Breast epithelium (tissue), 4 donors: Measurements from ENCODE around the gene TANGO6. TPM values are rescaled to one million over a fixed set of nuclear protein-coding genes. Genes with fewer than 3 reads are reported as not detected.

Experiments used
- DNase-seq, 2 donors: peaks; one replicate each; pipeline ENCODE4 v3.0.0-alpha.2; 2019; ENCODE audit warnings: low spot score in 2 of 2
- H3K27ac ChIP-seq, 2 donors: fragments of 200-600 bp; sonication (generic) in 1 of 2; one replicate each; pipeline ENCODE4 v1.5.1; 2016 to 2019; ENCODE audit warnings: mild to moderate bottlenecking in 1 of 2
- H3K27me3 ChIP-seq, 2 donors: fragments of 200-600 bp; sonication (generic) in 1 of 2; one replicate each; pipeline versions ENCODE4 v1.5.1 to v1.6.0; 2017 to 2019; ENCODE audit warnings: control low read depth in 1 of 2, mild to moderate bottlenecking in 1 of 2
- H3K36me3 ChIP-seq: fragments of 200-600 bp; one replicate; pipeline ENCODE4 v1.5.1; 2019
- H3K4me1 ChIP-seq, 2 donors: fragments of 200-600 bp; sonication (generic); one replicate each; pipeline ENCODE4 v1.5.1; 2016 to 2019; ENCODE audit warnings: control low read depth in 1 of 2
- H3K4me3 ChIP-seq, 3 donors: fragments of 200-600 bp; sonication (generic); 1 replicate in 2 of 3; 2 replicates in 1 of 3; pipeline ENCODE4 v1.5.1; 2016 to 2019; ENCODE audit warnings: mild to moderate bottlenecking in 3 of 3, moderate library complexity in 2 of 3
- H3K9me3 ChIP-seq, 2 donors: fragments of 200-600 bp; sonication (generic) in 1 of 2; one replicate each; pipeline ENCODE4 v1.5.1; 2016 to 2019; ENCODE audit warnings: control low read depth in 1 of 2
- CTCF ChIP-seq, 3 donors: fragments of 450-650 bp; IDR thresholded peaks; one replicate each; pipeline ENCODE4 v1.5.1; 2016 to 2017; ENCODE audit warnings: antibody characterized with exemption in 3 of 3, mild to moderate bottlenecking in 3 of 3, moderate library complexity in 3 of 3
- POLR2A ChIP-seq: fragments of 450-650 bp; IDR thresholded peaks from one replicate; pipeline ENCODE4 v1.6.1; 2016; ENCODE audit warnings: antibody characterized with exemption, mild to moderate bottlenecking, moderate library complexity
- POLR2AphosphoS5 ChIP-seq, 3 donors: sonication (generic); formaldehyde crosslinking; IDR thresholded peaks; one replicate each; pipeline ENCODE4 v1.6.1; 2017; ENCODE audit warnings: antibody characterized with exemption in 3 of 3
- intact Hi-C: fragments of 100-400 bp; cut with DNase I; formaldehyde crosslinking; loops from one replicate; pipeline ENCODE4 v1.15.1; 2023; ENCODE audit warnings: low total_unique reads
- total RNA-seq, 3 donors: library from RNA; depleted of rRNA; stranded (reverse); fragments of >200 nt; gene quantifications; one replicate each; pipeline ENCODE4 v1.1.0, GENCODE V29; 2016

Gene TANGO6
- total RNA-seq, 3 donors from 2014 or later: 13.4 to 26.1 (median 24.6) TPM

- TF ChIP-seq CTCF (IDR thresholded peaks at IDR 0.05): no peak
- no peak for TF ChIP-seq POLR2AphosphoS5 (IDR thresholded peaks at IDR 0.05)
- no peak for TF ChIP-seq POLR2A
- no peak overlapping the region for H3K27ac ChIP-seq
- intact Hi-C loops: no loop called here
- H3K9me3 ChIP-seq: no peaks in the 10 kb centered on the region
- no peaks in the 10 kb centered on the region for H3K36me3 ChIP-seq
- no peaks in the 10 kb centered on the region for H3K4me1 ChIP-seq
- no peak overlapping the region for H3K4me3 ChIP-seq
- no peaks in the 10 kb centered on the region for H3K27me3 ChIP-seq
- no peak for DNase-seq
Measured at GRCh38 chr16:69064764-69065313, 221.5 kb downstream of the TANGO6 start.

- no peaks in the 10 kb centered on the region for H3K4me1 ChIP-seq
- H3K36me3 ChIP-seq: no peaks in the 10 kb centered on the region
- no peaks in the 10 kb centered on the region for H3K27me3 ChIP-seq
- H3K4me3 ChIP-seq: no peak overlapping the region
- H3K9me3 ChIP-seq: no peaks in the 10 kb centered on the region
- no peak overlapping the region for H3K27ac ChIP-seq
- intact Hi-C loops: no loop called here
- TF ChIP-seq CTCF (IDR thresholded peaks at IDR 0.05) (no peak), POLR2A (no peak), POLR2AphosphoS5 (IDR thresholded peaks at IDR 0.05) (no peak)
- DNase-seq: no peak
Measured at GRCh38 chr16:69069504-69069903, 226.2 kb downstream of the TANGO6 start.

- no peaks in the 10 kb centered on the region for H3K36me3 ChIP-seq
- H3K9me3 ChIP-seq: no peaks in the 10 kb centered on the region
- intact Hi-C loops: no loop called here
Measured at GRCh38 chr16:69071036-69071435, 227.7 kb downstream of the TANGO6 start.

GRCh38 chr16:69072640-69072974 lies 229.3 kb downstream of the TANGO6 start:
- Histone ChIP-seq H3K36me3 (no peaks in the 10 kb centered on the region), H3K4me3 (no peak overlapping the region), H3K4me1 (no peaks in the 10 kb centered on the region), H3K27ac (peak overlapping the region; percentile 18 to 52), H3K27me3 (no peaks in the 10 kb centered on the region), H3K9me3 (no peaks in the 10 kb centered on the region)
- intact Hi-C loops: no loop called here
- TF ChIP-seq POLR2AphosphoS5 (IDR thresholded peaks at IDR 0.05): no peak
- TF ChIP-seq POLR2A: no peak
- TF ChIP-seq CTCF (IDR thresholded peaks at IDR 0.05): no peak
- DNase-seq: no peak

More at GRCh38 chr16:69071036-69071435, 227.7 kb downstream of the TANGO6 start:
- Histone ChIP-seq H3K4me1 (no peaks in the 10 kb centered on the region), H3K27me3 (no peaks in the 10 kb centered on the region), H3K27ac (no peak overlapping the region), H3K4me3 (no peak overlapping the region)
- no peak for DNase-seq
- TF ChIP-seq POLR2AphosphoS5 (IDR thresholded peaks at IDR 0.05) (no peak), POLR2A (no peak), CTCF (IDR thresholded peaks at IDR 0.05) (no peak)

GRCh38 chr16:69073181-69073702 lies 229.9 kb downstream of the TANGO6 start:
- no peak for TF ChIP-seq CTCF (IDR thresholded peaks at IDR 0.05)
- no peak for TF ChIP-seq POLR2AphosphoS5 (IDR thresholded peaks at IDR 0.05)
- TF ChIP-seq POLR2A: no peak

More at GRCh38 chr16:69073181-69073702, 229.9 kb downstream of the TANGO6 start:
- H3K4me1 ChIP-seq: no peaks in the 10 kb centered on the region
- no peak for DNase-seq
- no peaks in the 10 kb centered on the region for H3K27me3 ChIP-seq
- no peaks in the 10 kb centered on the region for H3K9me3 ChIP-seq
- H3K36me3 ChIP-seq: no peaks in the 10 kb centered on the region
- H3K27ac ChIP-seq: peak overlapping the region in 1 of 2 donors; percentile 19
- H3K4me3 ChIP-seq: no peak overlapping the region
- intact Hi-C loops: no loop called here
